Measurements from ENCODE around the gene EXOC4.

Gene EXOC4

DNA sequence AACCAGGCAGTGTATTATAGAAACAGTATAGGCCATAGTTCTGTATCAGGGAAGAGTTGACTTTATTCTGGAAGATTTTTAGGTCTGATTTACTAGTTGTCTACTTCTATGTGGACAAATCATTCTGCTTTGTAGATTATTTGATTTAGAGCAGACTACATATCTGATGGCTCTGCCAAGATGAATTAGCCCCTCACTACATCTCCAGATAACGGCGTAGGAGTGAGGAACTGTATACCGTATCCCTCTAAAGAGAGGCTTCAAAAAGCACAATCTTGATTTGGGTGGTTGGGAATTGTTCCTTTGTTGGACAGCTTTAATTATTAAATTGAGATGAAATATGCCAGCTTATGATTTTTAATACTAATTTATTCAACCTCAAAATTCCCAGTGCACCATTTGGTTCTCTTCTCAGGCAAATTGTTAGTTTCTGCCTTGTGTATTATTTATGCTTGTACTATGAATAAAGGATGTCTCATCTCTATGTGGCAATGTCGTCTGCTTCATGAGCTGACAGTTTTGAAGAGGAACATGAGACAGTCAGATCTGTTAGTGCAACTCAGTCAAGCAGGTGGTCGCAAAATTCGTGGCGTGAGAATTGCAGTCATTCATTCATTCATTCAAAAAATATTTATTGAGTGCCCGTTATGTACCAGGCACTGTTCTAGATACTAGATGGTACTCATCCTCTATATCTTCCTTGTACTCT, 422.8 kb downstream of the EXOC4 start:
- no peaks in the 10 kb centered on the region for H3K27me3 ChIP-seq (ENCODE audit: control insufficient read depth, insufficient read depth, low read length, poor library complexity, severe bottlenecking)
- 94 to 97% methylated on average over 7 to 8 of the region's 8 CpGs for WGBS, 2 experiments
- no peak overlapping the region for H3K27ac ChIP-seq (ENCODE audit: insufficient read depth, low read depth, low read length, poor library complexity, severe bottlenecking)

DNA sequence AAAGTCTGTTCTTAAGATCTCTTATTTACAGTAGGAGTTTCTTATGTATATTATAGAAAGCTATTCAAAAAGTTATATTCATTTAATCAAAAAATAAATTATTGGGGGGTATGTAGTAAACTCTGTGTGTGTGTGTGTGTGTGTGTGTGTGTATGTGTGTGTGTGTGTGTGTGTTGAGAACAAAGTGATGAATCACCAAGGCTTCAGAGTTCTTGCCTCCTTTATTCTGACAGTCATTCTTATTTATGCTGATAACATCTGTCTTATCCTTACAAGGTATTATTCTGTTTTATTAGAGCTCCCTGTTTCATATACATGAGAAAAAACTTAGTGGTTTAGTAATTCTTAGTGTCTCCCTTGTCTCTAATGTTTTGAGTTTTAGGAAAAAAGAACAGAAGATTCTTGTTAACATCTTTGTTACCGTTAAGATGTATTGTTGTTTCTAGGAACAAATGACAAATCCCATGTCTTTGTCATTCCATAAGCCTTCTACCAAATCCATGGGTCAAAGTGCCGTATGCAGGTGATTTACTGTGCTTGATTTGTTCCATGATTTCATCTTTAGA, 424.0 kb downstream of the EXOC4 start:
- no peak overlapping the region for H3K4me3 ChIP-seq (ENCODE audit: insufficient read depth, low read depth, low read length)
- 82 to 86% methylated on average over 2 of the region's 2 CpGs for WGBS, 2 experiments
- no peak overlapping the region for H3K27ac ChIP-seq (ENCODE audit: insufficient read depth, low read depth, low read length, poor library complexity, severe bottlenecking)
- H3K27me3 ChIP-seq (ENCODE audit: control insufficient read depth, insufficient read depth, low read length, poor library complexity, severe bottlenecking): no peaks in the 10 kb centered on the region
- no peaks in the 10 kb centered on the region for H3K4me1 ChIP-seq (ENCODE audit: control insufficient read depth, insufficient read depth, low read length)
- no peaks in the 10 kb centered on the region for H3K9me3 ChIP-seq (ENCODE audit: control insufficient read depth, low read length)
- H3K36me3 ChIP-seq (ENCODE audit: control insufficient read depth, insufficient read depth, low read length): no peaks in the 10 kb centered on the region

More for the DNA sequence above, 422.8 kb downstream of the EXOC4 start:
- Histone ChIP-seq H3K9me3 (ENCODE audit: control insufficient read depth, low read length) (no peaks in the 10 kb centered on the region), H3K36me3 (ENCODE audit: control insufficient read depth, insufficient read depth, low read length) (no peaks in the 10 kb centered on the region), H3K4me3 (ENCODE audit: insufficient read depth, low read depth, low read length) (no peak overlapping the region), H3K4me1 (ENCODE audit: control insufficient read depth, insufficient read depth, low read length) (no peaks in the 10 kb centered on the region)

DNA sequence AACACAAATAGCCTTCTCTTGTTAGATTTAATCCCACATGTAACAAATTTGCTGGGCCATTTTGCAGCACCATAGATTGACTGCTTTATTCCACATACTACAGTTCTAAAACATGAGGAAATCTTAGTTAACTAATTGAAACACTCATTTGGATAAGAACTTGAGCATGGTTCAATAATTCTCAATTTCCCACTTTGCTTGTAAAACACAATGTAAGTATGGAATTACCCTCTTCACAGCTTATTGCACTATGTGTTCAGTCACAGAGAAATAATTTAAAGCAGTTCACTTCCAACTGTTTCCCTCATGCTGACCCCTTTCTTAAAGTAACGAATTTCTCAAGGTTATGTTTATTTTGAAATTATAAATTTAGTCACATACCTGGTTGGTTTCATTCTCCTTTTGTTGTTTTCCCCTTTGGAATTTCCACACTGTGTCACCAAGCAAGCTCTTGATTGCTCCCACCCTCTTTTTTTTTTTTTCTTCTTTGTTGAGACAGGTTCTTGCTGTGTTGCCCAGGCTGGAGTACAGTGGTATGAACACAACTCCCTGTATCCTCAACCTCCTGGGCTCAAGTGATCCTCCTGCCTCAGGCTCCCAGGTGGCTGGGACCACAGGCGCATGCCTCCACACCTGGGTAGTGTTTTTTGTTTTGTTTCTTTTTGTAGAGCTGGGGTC, 425.4 kb downstream of the EXOC4 start:
- WGBS, 2 experiments: 91 to 98% methylated on average over 1 to 2 of the region's 2 CpGs
- Histone ChIP-seq H3K4me1 (ENCODE audit: control insufficient read depth, insufficient read depth, low read length) (no peaks in the 10 kb centered on the region), H3K27ac (ENCODE audit: insufficient read depth, low read depth, low read length, poor library complexity, severe bottlenecking) (no peak overlapping the region), H3K9me3 (ENCODE audit: control insufficient read depth, low read length) (no peaks in the 10 kb centered on the region), H3K4me3 (ENCODE audit: insufficient read depth, low read depth, low read length) (no peak overlapping the region), H3K27me3 (ENCODE audit: control insufficient read depth, insufficient read depth, low read length, poor library complexity, severe bottlenecking) (no peaks in the 10 kb centered on the region), H3K36me3 (ENCODE audit: control insufficient read depth, insufficient read depth, low read length) (no peaks in the 10 kb centered on the region)

DNA sequence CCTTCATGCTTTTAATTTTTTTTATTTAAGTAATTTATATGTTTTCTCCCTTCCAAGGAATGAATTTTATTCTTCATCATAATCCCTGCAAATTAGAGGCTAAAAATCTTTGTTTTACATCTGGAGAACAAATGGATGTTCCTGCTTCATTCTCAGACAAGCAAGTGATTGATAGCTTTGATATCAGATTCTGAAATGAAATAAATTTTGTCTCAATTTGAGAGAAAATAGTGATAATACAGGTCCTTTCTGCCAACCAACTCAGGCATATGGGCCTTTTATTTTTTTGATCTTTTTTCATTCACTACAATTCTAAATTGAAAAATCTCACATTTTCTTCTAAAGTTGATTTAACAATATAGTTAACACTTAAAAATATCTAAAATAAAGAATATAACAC, 427.1 kb downstream of the EXOC4 start:
- H3K27ac ChIP-seq (ENCODE audit: insufficient read depth, low read depth, low read length, poor library complexity, severe bottlenecking): no peak overlapping the region
- no peaks in the 10 kb centered on the region for H3K27me3 ChIP-seq (ENCODE audit: control insufficient read depth, insufficient read depth, low read length, poor library complexity, severe bottlenecking)
- no peaks in the 10 kb centered on the region for H3K9me3 ChIP-seq (ENCODE audit: control insufficient read depth, low read length)
- H3K4me3 ChIP-seq (ENCODE audit: insufficient read depth, low read depth, low read length): no peak overlapping the region
- no peaks in the 10 kb centered on the region for H3K4me1 ChIP-seq (ENCODE audit: control insufficient read depth, insufficient read depth, low read length)
- H3K36me3 ChIP-seq (ENCODE audit: control insufficient read depth, insufficient read depth, low read length): no peaks in the 10 kb centered on the region

DNA sequence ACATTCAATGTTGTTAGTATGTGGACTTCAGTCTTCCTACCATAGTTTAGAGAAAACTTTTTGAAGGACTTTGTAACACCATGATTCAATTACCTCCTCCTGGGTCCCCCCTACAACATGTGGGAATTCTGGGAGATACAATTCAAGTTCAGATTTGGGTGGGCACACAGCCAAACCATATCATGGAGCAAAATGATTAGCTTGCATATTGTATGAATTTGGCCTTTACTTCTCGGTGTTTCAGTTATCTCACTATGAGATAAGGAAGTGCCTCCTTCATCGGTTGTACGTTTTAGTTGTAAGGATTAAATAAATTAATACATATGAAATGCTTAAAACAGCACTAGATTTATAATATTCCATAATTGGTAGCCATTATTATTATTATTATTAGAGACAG, 428.7 kb downstream of the EXOC4 start:
- 100% methylated on average over 1 to 2 of the region's 3 CpGs for WGBS, 2 experiments
- H3K4me3 ChIP-seq (ENCODE audit: insufficient read depth, low read depth, low read length): no peak overlapping the region
- no peaks in the 10 kb centered on the region for H3K9me3 ChIP-seq (ENCODE audit: control insufficient read depth, low read length)
- H3K27ac ChIP-seq (ENCODE audit: insufficient read depth, low read depth, low read length, poor library complexity, severe bottlenecking): no peak overlapping the region
- H3K36me3 ChIP-seq (ENCODE audit: control insufficient read depth, insufficient read depth, low read length): no peaks in the 10 kb centered on the region
- H3K27me3 ChIP-seq (ENCODE audit: control insufficient read depth, insufficient read depth, low read length, poor library complexity, severe bottlenecking): no peaks in the 10 kb centered on the region
- no peaks in the 10 kb centered on the region for H3K4me1 ChIP-seq (ENCODE audit: control insufficient read depth, insufficient read depth, low read length)

DNA sequence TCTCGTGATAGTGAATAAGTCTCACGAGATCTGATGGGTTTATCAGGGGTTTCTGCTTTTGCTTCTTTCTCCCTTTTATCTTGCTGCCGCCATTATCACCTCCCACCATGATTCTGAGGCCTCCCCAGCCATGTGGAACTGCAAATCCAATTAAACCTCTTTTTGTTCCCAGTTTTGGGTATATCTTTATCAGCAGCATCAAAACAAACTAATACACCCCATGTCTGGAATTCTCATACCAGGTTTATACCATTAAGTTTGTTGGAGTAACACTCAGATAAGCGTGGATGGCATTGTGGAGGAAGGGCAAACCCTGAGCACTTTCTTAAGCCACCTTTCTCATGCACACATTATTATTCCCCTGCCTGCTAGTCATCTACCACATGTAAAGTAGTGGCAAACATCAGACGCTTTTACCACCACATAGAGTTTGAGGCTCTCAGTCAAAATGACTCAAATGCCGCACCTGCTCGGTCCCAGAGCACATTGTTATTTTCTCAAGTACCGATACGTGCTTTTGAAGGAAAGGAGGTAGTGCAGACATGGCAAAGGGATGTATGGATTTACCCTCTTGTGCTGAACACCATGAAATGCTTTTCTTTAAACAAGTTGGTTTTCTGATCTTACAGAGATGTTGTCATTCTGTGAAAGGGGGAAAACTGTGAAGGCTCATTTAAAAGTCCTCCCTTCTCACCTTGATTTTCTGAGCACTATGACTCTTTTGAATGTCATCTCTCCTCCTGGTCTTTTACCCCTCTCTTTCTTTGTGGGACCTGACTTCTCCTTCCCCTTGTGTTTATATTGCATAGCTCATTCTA, 429.7 kb downstream of the EXOC4 start:
- 68 to 69% methylated on average over 9 of the region's 9 CpGs for WGBS, 2 experiments
- no peak overlapping the region for H3K27ac ChIP-seq (ENCODE audit: insufficient read depth, low read depth, low read length, poor library complexity, severe bottlenecking)
- no peaks in the 10 kb centered on the region for H3K4me1 ChIP-seq (ENCODE audit: control insufficient read depth, insufficient read depth, low read length)
- H3K36me3 ChIP-seq (ENCODE audit: control insufficient read depth, insufficient read depth, low read length): no peaks in the 10 kb centered on the region
- H3K4me3 ChIP-seq (ENCODE audit: insufficient read depth, low read depth, low read length): no peak overlapping the region
- no peaks in the 10 kb centered on the region for H3K9me3 ChIP-seq (ENCODE audit: control insufficient read depth, low read length)
- no peaks in the 10 kb centered on the region for H3K27me3 ChIP-seq (ENCODE audit: control insufficient read depth, insufficient read depth, low read length, poor library complexity, severe bottlenecking)

DNA sequence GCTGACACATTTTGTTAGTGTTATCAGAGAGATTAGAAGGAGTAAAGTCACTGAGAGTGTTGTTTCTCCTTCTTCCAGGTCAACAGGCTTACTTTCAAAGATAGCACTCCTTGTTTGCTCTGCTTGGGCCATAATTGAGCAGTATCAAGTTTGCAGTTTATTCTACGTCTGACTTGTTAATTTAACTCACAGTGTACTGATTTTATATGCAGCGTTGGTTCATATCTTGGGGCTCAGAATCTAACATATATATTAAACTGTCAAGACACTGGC, 430.2 kb downstream of the EXOC4 start:
- 98 to 100% methylated on average over 2 of the region's 2 CpGs for WGBS, 2 experiments
- H3K27ac ChIP-seq (ENCODE audit: insufficient read depth, low read depth, low read length, poor library complexity, severe bottlenecking): no peak overlapping the region
- no peaks in the 10 kb centered on the region for H3K27me3 ChIP-seq (ENCODE audit: control insufficient read depth, insufficient read depth, low read length, poor library complexity, severe bottlenecking)
- H3K9me3 ChIP-seq (ENCODE audit: control insufficient read depth, low read length): no peaks in the 10 kb centered on the region
- H3K4me1 ChIP-seq (ENCODE audit: control insufficient read depth, insufficient read depth, low read length): no peaks in the 10 kb centered on the region
- no peaks in the 10 kb centered on the region for H3K36me3 ChIP-seq (ENCODE audit: control insufficient read depth, insufficient read depth, low read length)
- H3K4me3 ChIP-seq (ENCODE audit: insufficient read depth, low read depth, low read length): no peak overlapping the region

DNA sequence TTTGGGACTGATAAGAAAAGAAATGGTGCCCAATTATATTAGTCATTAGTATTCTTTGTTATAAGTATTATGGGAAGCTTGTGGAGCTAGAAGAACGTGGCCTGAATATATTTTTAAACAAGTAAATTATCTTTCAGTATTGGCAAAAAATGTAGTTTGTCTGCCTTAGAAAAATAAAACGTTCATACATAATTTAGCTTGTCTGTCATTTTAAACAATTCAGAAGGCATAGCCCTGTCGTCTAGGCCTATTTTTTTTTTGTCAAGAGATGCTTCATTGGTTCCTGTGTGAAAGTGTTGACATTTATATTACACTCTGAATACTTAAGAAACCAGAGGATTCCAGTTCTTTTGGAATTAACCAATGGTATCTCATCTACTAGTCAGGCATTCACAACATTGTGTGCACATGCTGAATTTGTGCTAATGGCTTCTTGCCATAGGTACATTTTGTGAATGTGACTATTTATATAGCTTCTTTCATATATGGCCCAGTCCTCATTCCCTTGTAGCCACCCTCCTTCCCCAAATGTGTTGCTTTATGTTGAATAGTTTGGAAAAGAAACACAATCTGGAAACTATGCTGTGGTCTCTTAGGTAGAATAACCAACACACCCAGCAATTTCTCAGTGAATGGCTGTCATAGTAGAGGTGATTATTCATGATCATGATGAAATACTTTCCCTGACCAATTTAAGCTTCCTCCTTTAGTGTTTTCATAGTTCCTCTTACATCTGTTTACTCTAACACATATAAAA, 435.8 kb downstream of the EXOC4 start:
- Histone ChIP-seq H3K4me1 (ENCODE audit: control insufficient read depth, insufficient read depth, low read length) (no peaks in the 10 kb centered on the region), H3K27ac (ENCODE audit: insufficient read depth, low read depth, low read length, poor library complexity, severe bottlenecking) (no peak overlapping the region), H3K9me3 (ENCODE audit: control insufficient read depth, low read length) (no peaks in the 10 kb centered on the region), H3K27me3 (ENCODE audit: control insufficient read depth, insufficient read depth, low read length, poor library complexity, severe bottlenecking) (no peaks in the 10 kb centered on the region), H3K36me3 (ENCODE audit: control insufficient read depth, insufficient read depth, low read length) (no peaks in the 10 kb centered on the region), H3K4me3 (ENCODE audit: insufficient read depth, low read depth, low read length) (no peak overlapping the region)
- WGBS, 2 experiments: 100% methylated on average over 2 of the region's 3 CpGs

DNA sequence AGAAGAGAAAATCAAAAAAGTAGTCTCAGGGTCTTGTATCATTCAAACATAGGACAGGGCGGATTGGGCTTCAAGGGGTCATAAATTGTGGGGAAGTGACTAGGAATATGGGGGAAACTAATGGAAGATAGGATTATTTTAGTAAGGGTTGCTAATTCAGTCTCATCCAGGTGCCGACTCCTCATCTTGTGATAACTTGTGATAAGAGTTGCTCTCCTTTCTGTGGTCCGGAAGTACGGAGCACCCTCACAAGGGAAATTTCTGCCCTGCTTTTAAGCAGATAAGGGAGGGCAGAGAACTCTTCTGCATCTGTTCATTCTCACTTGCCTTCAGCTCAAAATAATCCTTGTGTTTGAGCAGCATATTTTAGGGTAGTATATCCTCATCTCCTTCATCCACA, 437.9 kb downstream of the EXOC4 start:
- Histone ChIP-seq H3K27ac (ENCODE audit: insufficient read depth, low read depth, low read length, poor library complexity, severe bottlenecking) (no peak overlapping the region), H3K36me3 (ENCODE audit: control insufficient read depth, insufficient read depth, low read length) (no peaks in the 10 kb centered on the region), H3K4me1 (ENCODE audit: control insufficient read depth, insufficient read depth, low read length) (no peaks in the 10 kb centered on the region), H3K9me3 (ENCODE audit: control insufficient read depth, low read length) (no peaks in the 10 kb centered on the region), H3K27me3 (ENCODE audit: control insufficient read depth, insufficient read depth, low read length, poor library complexity, severe bottlenecking) (no peaks in the 10 kb centered on the region), H3K4me3 (ENCODE audit: insufficient read depth, low read depth, low read length) (no peak overlapping the region)
- 93 to 99% methylated on average over 4 of the region's 4 CpGs for WGBS, 2 experiments
